Measurements from ENCODE around the gene RIT2.

RIT2 gene

DNA sequence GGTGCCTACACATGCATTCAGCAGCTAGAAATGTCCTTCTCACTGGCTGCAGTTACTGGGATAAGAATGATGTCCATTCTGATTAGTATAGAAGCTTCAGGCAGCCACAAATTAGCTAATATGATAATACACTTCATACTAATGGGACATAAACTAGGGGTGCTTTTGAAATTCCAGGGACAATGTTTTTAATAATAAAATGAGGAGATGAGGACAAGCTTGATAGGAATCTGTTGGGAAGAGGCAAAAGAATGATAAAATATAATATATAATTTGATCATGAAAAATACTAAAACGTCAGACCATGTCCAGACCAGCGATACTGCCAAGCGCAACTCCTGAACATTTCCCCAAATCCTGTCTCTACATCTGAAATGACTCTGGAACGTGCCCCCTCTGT lies 157.1 kb downstream of the RIT2 start:
- H3K4me3 ChIP-seq (ENCODE audit: low read depth, low read length) = no peak overlapping the region
- H3K27ac ChIP-seq = no peak overlapping the region
- H3K9me3 ChIP-seq (ENCODE audit: control insufficient read depth, low read length) = no peaks in the 10 kb centered on the region
- H2AFZ ChIP-seq = no peak overlapping the region
- TF ChIP-seq, protein P1, sequence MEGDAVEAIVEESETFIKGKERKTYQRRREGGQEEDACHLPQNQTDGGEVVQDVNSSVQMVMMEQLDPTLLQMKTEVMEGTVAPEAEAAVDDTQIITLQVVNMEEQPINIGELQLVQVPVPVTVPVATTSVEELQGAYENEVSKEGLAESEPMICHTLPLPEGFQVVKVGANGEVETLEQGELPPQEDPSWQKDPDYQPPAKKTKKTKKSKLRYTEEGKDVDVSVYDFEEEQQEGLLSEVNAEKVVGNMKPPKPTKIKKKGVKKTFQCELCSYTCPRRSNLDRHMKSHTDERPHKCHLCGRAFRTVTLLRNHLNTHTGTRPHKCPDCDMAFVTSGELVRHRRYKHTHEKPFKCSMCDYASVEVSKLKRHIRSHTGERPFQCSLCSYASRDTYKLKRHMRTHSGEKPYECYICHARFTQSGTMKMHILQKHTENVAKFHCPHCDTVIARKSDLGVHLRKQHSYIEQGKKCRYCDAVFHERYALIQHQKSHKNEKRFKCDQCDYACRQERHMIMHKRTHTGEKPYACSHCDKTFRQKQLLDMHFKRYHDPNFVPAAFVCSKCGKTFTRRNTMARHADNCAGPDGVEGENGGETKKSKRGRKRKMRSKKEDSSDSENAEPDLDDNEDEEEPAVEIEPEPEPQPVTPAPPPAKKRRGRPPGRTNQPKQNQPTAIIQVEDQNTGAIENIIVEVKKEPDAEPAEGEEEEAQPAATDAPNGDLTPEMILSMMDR (IDR thresholded peaks at IDR 0.05) = no peak
- H3K4me2 ChIP-seq (ENCODE audit: low read length) = no peak overlapping the region
- H3K4me1 ChIP-seq = no peaks in the 10 kb centered on the region
- H3K79me2 ChIP-seq = no peaks in the 10 kb centered on the region
- H3K27me3 ChIP-seq (ENCODE audit: control insufficient read depth, insufficient read depth, low read length) = no peaks in the 10 kb centered on the region
- H3K36me3 ChIP-seq (ENCODE audit: control insufficient read depth, insufficient read depth, low read length) = no peaks in the 10 kb centered on the region
- H3K9ac ChIP-seq = no peak overlapping the region

DNA sequence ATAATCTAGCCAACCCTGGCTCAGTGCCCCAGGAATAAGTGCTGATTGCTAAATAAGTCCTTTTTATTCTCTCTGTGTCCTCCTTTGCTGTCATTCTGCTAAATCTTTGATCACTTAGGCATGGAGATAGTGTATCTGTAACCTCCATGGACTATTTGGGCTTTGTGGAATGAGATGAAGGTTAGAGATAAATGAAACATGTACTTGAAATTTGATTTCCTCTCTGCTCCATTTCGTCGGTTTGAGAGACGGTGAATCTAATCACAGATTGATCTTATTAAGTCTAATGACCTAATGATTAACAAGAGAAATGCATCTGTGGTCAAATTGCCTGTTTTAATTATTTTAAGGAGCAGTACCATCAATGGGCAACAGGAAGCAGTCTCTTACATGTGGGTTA lies 159.2 kb downstream of the RIT2 start:
- no peaks in the 10 kb centered on the region for H3K27me3 ChIP-seq (ENCODE audit: control insufficient read depth, insufficient read depth, low read length)

GRCh38 chr18:42954887-42955286 lies 160.6 kb downstream of the RIT2 start:
- Histone ChIP-seq H3K9me3 (ENCODE audit: control insufficient read depth, low read length) (no peaks in the 10 kb centered on the region), H3K79me2 (no peaks in the 10 kb centered on the region), H3K27me3 (ENCODE audit: control insufficient read depth, insufficient read depth, low read length) (no peaks in the 10 kb centered on the region), H3K4me2 (ENCODE audit: low read length) (no peak overlapping the region), H3K4me3 (ENCODE audit: low read depth, low read length) (no peak overlapping the region), H3K27ac (no peak overlapping the region), H3K4me1 (no peaks in the 10 kb centered on the region), H3K36me3 (ENCODE audit: control insufficient read depth, insufficient read depth, low read length) (no peaks in the 10 kb centered on the region), H2AFZ (no peak overlapping the region), H3K9ac (no peak overlapping the region)
- TF ChIP-seq, protein P1 (IDR thresholded peaks at IDR 0.05) = no peak

More for the DNA sequence above, 159.2 kb downstream of the RIT2 start:
- H3K79me2 ChIP-seq = no peaks in the 10 kb centered on the region
- H3K9me3 ChIP-seq (ENCODE audit: control insufficient read depth, low read length) = no peaks in the 10 kb centered on the region
- H3K4me1 ChIP-seq = no peaks in the 10 kb centered on the region
- TF ChIP-seq, protein P1 (IDR thresholded peaks at IDR 0.05) = no peak
- H3K27ac ChIP-seq = no peak overlapping the region
- H3K4me2 ChIP-seq (ENCODE audit: low read length) = no peak overlapping the region
- H2AFZ ChIP-seq = no peak overlapping the region
- no peak overlapping the region for H3K9ac ChIP-seq
- no peaks in the 10 kb centered on the region for H3K36me3 ChIP-seq (ENCODE audit: control insufficient read depth, insufficient read depth, low read length)
- H3K4me3 ChIP-seq (ENCODE audit: low read depth, low read length) = no peak overlapping the region

DNA sequence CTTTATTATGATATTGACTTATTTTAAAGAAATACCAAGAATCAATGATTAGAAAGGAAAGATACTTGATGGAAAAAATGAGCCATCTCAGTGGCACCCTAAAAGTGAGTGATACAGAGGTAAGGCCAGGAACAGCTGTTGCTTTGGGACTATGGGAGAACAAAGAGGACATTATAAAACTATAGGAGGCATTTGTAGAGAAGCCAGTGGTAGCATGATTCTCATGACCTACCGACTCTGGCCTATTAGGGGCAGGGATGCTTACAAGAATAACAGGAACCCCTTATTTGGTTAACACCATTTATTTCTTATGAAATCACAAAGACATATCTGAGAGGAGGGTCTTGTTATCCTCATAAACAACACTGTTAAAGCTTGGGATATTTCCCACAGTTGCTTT lies 162.2 kb downstream of the RIT2 start:
- no peak overlapping the region for H2AFZ ChIP-seq
- H3K27ac ChIP-seq = no peak overlapping the region
- no peaks in the 10 kb centered on the region for H3K36me3 ChIP-seq (ENCODE audit: control insufficient read depth, insufficient read depth, low read length)
- H3K4me1 ChIP-seq = no peaks in the 10 kb centered on the region
- no peak overlapping the region for H3K4me3 ChIP-seq (ENCODE audit: low read depth, low read length)
- H3K4me2 ChIP-seq (ENCODE audit: low read length) = no peak overlapping the region
- H3K27me3 ChIP-seq (ENCODE audit: control insufficient read depth, insufficient read depth, low read length) = no peaks in the 10 kb centered on the region
- TF ChIP-seq, protein P1 (IDR thresholded peaks at IDR 0.05) = no peak
- H3K9me3 ChIP-seq (ENCODE audit: control insufficient read depth, low read length) = no peaks in the 10 kb centered on the region
- no peak overlapping the region for H3K9ac ChIP-seq
- H3K79me2 ChIP-seq = no peaks in the 10 kb centered on the region

DNA sequence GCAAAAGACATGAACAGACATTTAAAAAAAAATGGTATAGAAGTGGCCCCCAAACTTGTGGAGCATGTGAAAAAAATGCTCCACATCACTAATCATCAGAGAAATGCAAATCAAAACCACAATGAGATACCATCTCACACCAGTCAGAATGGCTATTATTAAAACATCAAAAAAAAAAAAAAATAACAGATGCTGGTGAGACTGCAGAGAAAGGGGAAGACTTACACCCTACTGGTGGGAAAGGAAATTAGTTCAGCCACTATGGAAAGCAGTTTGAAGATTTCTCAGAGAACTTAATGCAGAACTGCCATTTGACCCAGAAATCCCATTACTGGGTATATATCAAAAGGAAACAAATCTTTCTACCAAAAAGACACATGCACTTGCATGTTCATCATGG lies 164.8 kb downstream of the RIT2 start:
- Histone ChIP-seq H3K27me3 (ENCODE audit: control insufficient read depth, insufficient read depth, low read length) (no peaks in the 10 kb centered on the region), H3K4me2 (ENCODE audit: low read length) (no peak overlapping the region), H3K79me2 (no peaks in the 10 kb centered on the region), H3K9ac (no peak overlapping the region), H3K4me3 (ENCODE audit: low read depth, low read length) (no peak overlapping the region), H3K4me1 (no peaks in the 10 kb centered on the region), H3K27ac (no peak overlapping the region), H3K36me3 (ENCODE audit: control insufficient read depth, insufficient read depth, low read length) (no peaks in the 10 kb centered on the region), H3K9me3 (ENCODE audit: control insufficient read depth, low read length) (no peaks in the 10 kb centered on the region), H2AFZ (no peak overlapping the region)
- TF ChIP-seq, protein P1 (IDR thresholded peaks at IDR 0.05) = no peak
